Cardiac muscle cell (in vitro differentiated cells and primary cell): ENCODE measurements around the gene LSM8. TPM values are rescaled to one million over a fixed set of nuclear protein-coding genes. Genes with fewer than 3 reads are reported as not detected.

Experiments used
- DNase-seq, 2 donors: peaks; one replicate each; pipeline versions ENCODE4 v3.0.0 to v3.0.0-alpha.2; 2010 to 2017; ENCODE audit warnings: low read depth in 1 of 2, low spot score in 1 of 2
- H3K27ac ChIP-seq: fragments of 200-600 bp; sonication (generic); 2 replicates; pipeline ENCODE4 v1.5.1; 2016
- H3K27me3 ChIP-seq: fragments of 200-600 bp; sonication (generic); 2 replicates; pipeline ENCODE4 v1.6.0; 2016; ENCODE audit warnings: control low read depth
- H3K36me3 ChIP-seq: fragments of 200-600 bp; sonication (generic); 2 replicates; pipeline ENCODE4 v1.5.1; 2016; ENCODE audit warnings: control low read depth
- H3K4me1 ChIP-seq: fragments of 200-600 bp; sonication (generic); 2 replicates; pipeline ENCODE4 v1.8.1; 2017; ENCODE audit warnings: low read depth, mild to moderate bottlenecking, mixed run types
- H3K4me3 ChIP-seq: fragments of 200-600 bp; sonication (generic); 2 replicates; pipeline ENCODE4 v1.5.1; 2016; ENCODE audit warnings: mild to moderate bottlenecking
- H3K9me3 ChIP-seq: fragments of 200-600 bp; sonication (generic); 2 replicates; pipeline ENCODE4 v1.5.1; 2017; ENCODE audit warnings: low read depth, mild to moderate bottlenecking, control low read depth
- CTCF ChIP-seq: IDR thresholded peaks from 2 replicates; pipeline ENCODE4 v1.5.1; 2012; ENCODE audit warnings: low read depth, mild to moderate bottlenecking, low read length
- polyA plus RNA-seq: library from polyadenylated mRNA; unstranded; fragments of >200 nt; fragmentation: Nextera tagmentation; extraction: Ambion mirVana; gene quantifications from 2 replicates; pipeline ENCODE4 v1.2.1, GENCODE V29; 2016
- total RNA-seq: library from RNA; depleted of rRNA; stranded (reverse); fragments of >200 nt; gene quantifications from 2 replicates; pipeline ENCODE4 v1.2.3, GENCODE V29; 2016

Gene LSM8
- total and polyA plus RNA-seq, 2 experiments from 2014 or later: 48.2 to 81.8 TPM

GRCh38 chr7:118202061-118202460 is 18.1 kb downstream of the LSM8 start:
- no peak overlapping the region for H3K4me3 ChIP-seq
- no peak overlapping the region for H3K27ac ChIP-seq
- no peak for DNase-seq
- no peaks in the 10 kb centered on the region for H3K27me3 ChIP-seq
- no peaks in the 10 kb centered on the region for H3K36me3 ChIP-seq
- TF ChIP-seq CTCF: no peak
- no peaks in the 10 kb centered on the region for H3K9me3 ChIP-seq
- H3K4me1 ChIP-seq: peaks cover 5% of the 10 kb centered on the region

GRCh38 chr7:118214051-118214832 is 30.3 kb downstream of the LSM8 start:
- H3K36me3 ChIP-seq: no peaks in the 10 kb centered on the region
- H3K4me3 ChIP-seq: no peak overlapping the region
- peak in 1 of 2 donors; percentile 90 for DNase-seq
- no peaks in the 10 kb centered on the region for H3K4me1 ChIP-seq
- H3K9me3 ChIP-seq: no peaks in the 10 kb centered on the region
- no peak overlapping the region for H3K27ac ChIP-seq
- no peak for TF ChIP-seq CTCF
- H3K27me3 ChIP-seq: no peaks in the 10 kb centered on the region

GRCh38 chr7:118214833-118215182 is 30.8 kb downstream of the LSM8 start:
- no peak for DNase-seq
- H3K27ac ChIP-seq: no peak overlapping the region

GRCh38 chr7:118217210-118217619 is 33.3 kb downstream of the LSM8 start:
- H3K27me3 ChIP-seq: no peaks in the 10 kb centered on the region
- no peak for DNase-seq
- no peak overlapping the region for H3K27ac ChIP-seq
- no peak overlapping the region for H3K4me3 ChIP-seq
- H3K36me3 ChIP-seq: no peaks in the 10 kb centered on the region
- no peak for TF ChIP-seq CTCF
- no peaks in the 10 kb centered on the region for H3K4me1 ChIP-seq
- no peaks in the 10 kb centered on the region for H3K9me3 ChIP-seq

More at GRCh38 chr7:118214833-118215182, 30.8 kb downstream of the LSM8 start:
- Histone ChIP-seq H3K4me3 (no peak overlapping the region), H3K9me3 (no peaks in the 10 kb centered on the region), H3K4me1 (no peaks in the 10 kb centered on the region), H3K36me3 (no peaks in the 10 kb centered on the region), H3K27me3 (no peaks in the 10 kb centered on the region)
- TF ChIP-seq CTCF: no peak

- no peak overlapping the region for H3K27ac ChIP-seq
- no peak for TF ChIP-seq CTCF
- no peaks in the 10 kb centered on the region for H3K27me3 ChIP-seq
- no peaks in the 10 kb centered on the region for H3K36me3 ChIP-seq
- H3K4me1 ChIP-seq: no peaks in the 10 kb centered on the region
- no peak for DNase-seq
- H3K4me3 ChIP-seq: no peak overlapping the region
- H3K9me3 ChIP-seq: no peaks in the 10 kb centered on the region
Measured at GRCh38 chr7:118218413-118219156, 34.6 kb downstream of the LSM8 start.
